NT2/D1 (cell line): Measurements from ENCODE around the gene HOXC6.

Experiments used
- DNase-seq: peaks from one replicate; pipeline ENCODE4 v3.0.0-alpha.2; 2011; ENCODE audit warnings: low read depth, low spot score
- H3K27me3 ChIP-seq: 2 replicates; pipeline ENCODE4 v1.6.0; 2011; ENCODE audit warnings: mild to moderate bottlenecking; ENCODE audit not compliant: insufficient read length, insufficient read depth
- H3K36me3 ChIP-seq: 2 replicates; pipeline ENCODE4 v1.6.1; 2011; ENCODE audit warnings: mild to moderate bottlenecking, low read length, mixed read lengths; ENCODE audit not compliant: insufficient read depth, insufficient read length
- H3K4me1 ChIP-seq: 2 replicates; pipeline ENCODE4 v1.5.1; 2011; ENCODE audit not compliant: insufficient read depth, insufficient read length
- H3K4me3 ChIP-seq: 2 replicates; pipeline ENCODE4 v1.5.1; 2011; ENCODE audit warnings: low read depth; ENCODE audit not compliant: insufficient read length
- H3K9ac ChIP-seq: 2 replicates; pipeline ENCODE4 v1.6.0; 2011; ENCODE audit warnings: low read depth; ENCODE audit not compliant: insufficient read length
- H3K9me3 ChIP-seq: 2 replicates; pipeline ENCODE4 v1.5.1; 2011; ENCODE audit warnings: mild to moderate bottlenecking, low read length; ENCODE audit not compliant: insufficient read depth
- SUZ12 ChIP-seq: IDR thresholded peaks from 2 replicates; pipeline ENCODE4 v1.6.1; 2011; ENCODE audit not compliant: insufficient read length, insufficient read depth; ENCODE audit errors: extremely low read depth
- YY1 ChIP-seq: IDR thresholded peaks from 2 replicates; pipeline ENCODE4 v1.6.1; 2011; ENCODE audit not compliant: insufficient read length, insufficient read depth
- ZNF274 ChIP-seq: IDR thresholded peaks from 2 replicates; pipeline ENCODE4 v1.6.1; 2011; ENCODE audit warnings: mild to moderate bottlenecking, low read depth, low read length

The HOXC6 gene

DNA sequence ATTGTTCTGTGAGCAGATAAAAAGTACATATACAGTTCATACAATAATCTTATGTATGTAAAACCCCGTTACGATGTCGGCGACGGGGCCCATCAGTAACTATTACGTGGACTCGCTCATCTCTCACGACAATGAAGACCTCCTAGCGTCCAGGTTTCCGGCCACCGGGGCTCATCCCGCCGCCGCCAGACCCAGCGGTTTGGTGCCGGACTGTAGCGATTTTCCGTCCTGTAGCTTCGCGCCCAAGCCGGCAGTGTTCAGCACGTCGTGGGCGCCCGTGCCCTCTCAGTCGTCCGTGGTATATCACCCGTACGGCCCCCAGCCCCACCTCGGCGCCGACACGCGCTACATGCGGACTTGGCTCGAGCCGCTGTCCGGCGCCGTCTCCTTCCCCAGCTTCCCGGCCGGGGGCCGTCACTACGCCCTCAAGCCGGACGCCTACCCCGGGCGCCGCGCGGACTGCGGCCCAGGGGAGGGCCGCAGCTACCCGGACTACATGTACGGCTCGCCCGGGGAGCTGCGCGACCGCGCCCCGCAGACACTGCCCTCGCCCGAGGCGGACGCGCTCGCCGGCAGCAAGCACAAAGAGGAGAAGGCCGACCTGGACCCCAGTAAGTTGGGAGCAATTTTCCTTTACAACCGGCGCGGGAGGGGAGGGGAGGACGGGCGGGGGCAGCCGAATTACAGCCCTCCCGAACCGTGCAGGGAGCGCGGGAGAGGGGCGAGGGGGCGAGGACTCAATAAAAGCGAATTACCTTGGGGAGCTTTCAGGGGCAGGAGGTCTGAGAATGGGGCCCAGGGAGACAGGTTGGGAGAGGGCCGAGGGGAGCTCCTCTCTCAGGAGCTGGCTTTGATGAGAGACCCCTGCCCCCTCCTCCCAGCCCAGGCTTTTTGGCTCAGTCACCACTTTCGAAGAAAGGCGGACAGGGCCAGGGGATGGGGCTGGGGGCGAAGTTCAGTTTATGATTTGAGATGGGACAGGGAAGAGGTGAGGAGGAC lies 27.8 kb upstream of the HOXC6 start, which contains the start of gene HOXC9:
TSS of gene HOXC9 (plus strand) at position 46 of the 999 bp plus-strand sequence. CDS start at position 74, 28 bp downstream.
- Histone ChIP-seq H3K36me3 (no peaks in the 10 kb centered on the region), H3K4me1 (peaks cover 21% of the 10 kb centered on the region), H3K27me3 (peaks cover 100% of the 10 kb centered on the region), H3K4me3 (peak within 1 kb of the TSS; percentile 42), H3K9ac (peak within 1 kb of the TSS; percentile 24), H3K9me3 (no peaks in the 10 kb centered on the region)
- DNase-seq, result no peak
- no peak for TF ChIP-seq YY1
- peak; percentile 99 for TF ChIP-seq SUZ12

DNA sequence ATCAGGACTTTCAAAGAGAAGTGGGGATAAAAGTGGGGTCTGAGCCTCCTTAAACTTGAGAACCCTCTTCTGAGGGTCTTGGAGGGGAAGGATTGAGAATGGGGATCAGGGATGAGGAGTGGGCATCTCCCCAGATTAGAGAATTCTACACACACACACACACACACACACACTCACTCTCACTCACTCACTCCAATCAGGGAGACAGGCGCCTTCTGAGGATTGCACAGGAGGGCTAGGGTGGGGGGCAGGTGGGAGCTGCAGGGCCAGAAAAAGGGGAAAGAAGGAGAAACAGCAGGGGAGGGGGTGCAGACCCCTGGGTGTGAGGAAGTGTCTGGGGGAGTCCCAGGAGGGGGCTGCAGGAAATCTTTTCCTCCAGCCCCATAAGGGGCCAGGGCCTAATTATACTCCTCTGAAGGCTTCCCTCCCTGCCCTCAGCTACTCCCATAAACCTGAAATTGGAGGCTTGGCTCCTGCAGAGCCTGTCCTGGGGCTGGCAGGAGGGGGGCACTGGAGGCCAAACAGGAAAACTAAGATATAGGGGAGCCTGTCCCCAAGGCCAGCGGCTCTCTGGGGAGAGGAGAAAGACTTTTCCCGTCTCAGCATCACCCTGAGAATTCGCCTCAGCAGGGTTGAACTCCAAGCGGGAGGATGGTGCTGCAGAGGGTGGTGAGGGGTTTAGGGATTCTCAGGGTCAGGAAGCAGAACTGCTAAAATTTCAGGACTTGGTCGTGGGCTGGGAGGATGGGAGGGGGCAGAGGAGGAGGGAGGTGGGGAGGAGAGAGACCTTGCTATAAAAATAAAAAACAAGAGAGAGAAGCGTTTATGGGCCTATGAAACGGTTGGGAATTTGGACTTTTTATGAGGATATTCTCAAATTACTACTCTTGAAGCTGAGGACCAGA lies 26.7 kb upstream of the HOXC6 start:
- no peak overlapping the region for H3K9ac ChIP-seq
- DNase-seq, result no peak
- no peaks in the 10 kb centered on the region for H3K36me3 ChIP-seq
- no peak for TF ChIP-seq SUZ12
- no peak for TF ChIP-seq YY1
- no peak for TF ChIP-seq ZNF274
- no peak overlapping the region for H3K4me3 ChIP-seq
- H3K9me3 ChIP-seq, result no peaks in the 10 kb centered on the region
- peaks cover 100% of the 10 kb centered on the region for H3K27me3 ChIP-seq
- peaks cover 15% of the 10 kb centered on the region for H3K4me1 ChIP-seq

DNA sequence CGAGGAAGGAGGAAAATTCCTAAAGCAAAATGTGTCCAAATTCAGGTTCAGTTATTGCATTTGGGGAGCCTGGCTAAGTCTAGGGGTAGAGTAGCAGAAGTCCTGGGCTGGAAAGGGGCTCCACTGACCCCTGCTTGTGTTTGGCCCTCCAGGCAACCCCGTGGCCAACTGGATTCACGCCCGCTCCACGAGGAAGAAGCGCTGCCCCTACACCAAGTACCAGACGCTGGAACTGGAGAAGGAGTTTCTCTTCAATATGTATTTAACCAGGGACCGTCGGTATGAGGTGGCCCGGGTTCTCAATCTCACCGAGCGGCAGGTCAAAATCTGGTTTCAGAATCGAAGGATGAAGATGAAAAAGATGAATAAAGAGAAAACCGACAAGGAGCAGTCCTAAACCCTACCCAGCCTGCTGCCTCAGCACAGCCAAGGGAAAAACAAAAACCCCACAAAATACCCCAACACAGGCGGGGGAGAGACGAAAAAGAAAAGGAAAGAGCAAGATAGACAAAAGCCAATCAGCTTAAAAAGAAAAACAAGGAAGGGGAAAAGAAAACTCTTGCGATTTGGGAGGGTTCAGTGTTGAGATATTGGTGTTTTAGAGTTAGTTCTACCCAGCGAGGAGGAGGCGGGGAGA lies 25.8 kb upstream of the HOXC6 start:
- H3K9ac ChIP-seq, result no peak overlapping the region
- TF ChIP-seq SUZ12 (no peak), ZNF274 (no peak), YY1 (no peak)
- H3K27me3 ChIP-seq, result peaks cover 100% of the 10 kb centered on the region
- no peaks in the 10 kb centered on the region for H3K36me3 ChIP-seq
- DNase-seq, result no peak
- no peaks in the 10 kb centered on the region for H3K9me3 ChIP-seq
- peaks cover 13% of the 10 kb centered on the region for H3K4me1 ChIP-seq
- H3K4me3 ChIP-seq, result no peak overlapping the region

DNA sequence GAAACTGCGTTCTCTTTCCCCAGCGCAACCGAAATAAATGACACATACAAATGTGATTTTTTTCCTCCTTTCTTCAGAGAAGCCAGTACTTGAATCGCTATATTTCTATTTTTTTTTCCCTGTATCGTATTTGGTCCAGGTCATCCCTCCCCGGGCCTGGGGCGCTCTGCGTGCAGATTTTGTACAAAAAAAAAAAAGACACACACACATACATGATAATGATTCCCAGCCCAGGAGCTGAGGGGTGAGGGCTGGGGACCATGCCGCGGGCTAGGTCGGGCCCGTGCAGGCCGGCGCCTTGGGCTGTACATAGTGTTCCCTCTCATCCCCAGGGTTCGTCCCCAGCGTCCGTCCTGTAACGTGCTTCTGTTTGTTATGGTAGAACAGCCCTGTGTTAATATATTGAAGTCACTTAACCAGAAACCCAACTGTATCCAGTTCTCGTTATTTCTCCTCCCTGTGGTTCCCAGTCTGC lies 25.3 kb upstream of the HOXC6 start:
- Histone ChIP-seq H3K9ac (no peak overlapping the region), H3K4me3 (no peak overlapping the region), H3K9me3 (no peaks in the 10 kb centered on the region), H3K27me3 (peaks cover 100% of the 10 kb centered on the region), H3K4me1 (peaks cover 12% of the 10 kb centered on the region), H3K36me3 (no peaks in the 10 kb centered on the region)
- TF ChIP-seq SUZ12 (no peak), YY1 (no peak), ZNF274 (no peak)
- DNase-seq, result no peak

DNA sequence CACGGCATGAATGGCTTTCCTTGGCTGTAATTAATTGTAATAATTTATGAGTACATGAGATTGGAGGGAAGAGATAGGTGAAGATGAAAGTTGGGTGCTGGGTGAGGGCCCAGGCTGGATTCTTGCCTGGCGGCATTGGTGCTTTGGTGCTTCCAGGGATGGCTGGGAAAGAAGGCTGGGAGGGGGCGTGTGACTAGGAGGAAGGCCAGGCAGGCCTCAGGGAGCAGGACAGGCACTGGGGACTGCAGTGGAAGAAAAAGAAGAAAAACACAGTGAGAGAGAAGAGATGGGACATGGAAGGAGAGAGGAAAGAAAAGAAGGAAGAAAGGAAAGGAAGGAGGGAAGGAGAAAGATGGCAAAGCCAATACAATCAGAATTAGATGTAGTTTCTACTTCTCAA lies 24.6 kb upstream of the HOXC6 start:
- TF ChIP-seq ZNF274 (no peak), SUZ12 (no peak), YY1 (no peak)
- Histone ChIP-seq H3K36me3 (no peaks in the 10 kb centered on the region), H3K9ac (no peak overlapping the region), H3K9me3 (no peaks in the 10 kb centered on the region), H3K4me1 (peaks cover 8% of the 10 kb centered on the region), H3K27me3 (peaks cover 99% of the 10 kb centered on the region), H3K4me3 (no peak overlapping the region)
- no peak for DNase-seq

GRCh38 chr12:54004063-54004840 lies 24.0 kb upstream of the HOXC6 start:
- no peak overlapping the region for H3K9ac ChIP-seq
- TF ChIP-seq ZNF274 (no peak), YY1 (no peak), SUZ12 (no peak)

More at GRCh38 chr12:54004063-54004840, 24.0 kb upstream of the HOXC6 start:
- no peak overlapping the region for H3K4me3 ChIP-seq
- no peaks in the 10 kb centered on the region for H3K36me3 ChIP-seq
- H3K27me3 ChIP-seq, result peaks cover 97% of the 10 kb centered on the region
- peaks cover 8% of the 10 kb centered on the region for H3K4me1 ChIP-seq
- DNase-seq, result no peak
- no peaks in the 10 kb centered on the region for H3K9me3 ChIP-seq
